IPS-11a (cell line): Measurements from ENCODE around the gene SLIT3.

ENCODE experiments used
- H3K4me3 ChIP-seq: one replicate; pipeline ENCODE4 v1.5.1; 2013; ENCODE audit warnings: low read depth, low read length, control low read depth

The SLIT3 gene

GRCh38 chr5:168976311-168976970, 324.5 kb downstream of the SLIT3 start:
- H3K4me3 ChIP-seq = no peak overlapping the region

- no peak overlapping the region for H3K4me3 ChIP-seq
Measured at GRCh38 chr5:168975331-168975730, 325.6 kb downstream of the SLIT3 start.

- no peak overlapping the region for H3K4me3 ChIP-seq
Measured at GRCh38 chr5:168974082-168974481, 326.9 kb downstream of the SLIT3 start.

GRCh38 chr5:168972731-168973130, 328.2 kb downstream of the SLIT3 start:
- H3K4me3 ChIP-seq = no peak overlapping the region

- no peak overlapping the region for H3K4me3 ChIP-seq
Measured at GRCh38 chr5:168971100-168971499, 329.8 kb downstream of the SLIT3 start.

GRCh38 chr5:168969326-168969886, 331.5 kb downstream of the SLIT3 start:
- no peak overlapping the region for H3K4me3 ChIP-seq

GRCh38 chr5:168967882-168968620, 332.9 kb downstream of the SLIT3 start:
- H3K4me3 ChIP-seq = no peak overlapping the region

- no peak overlapping the region for H3K4me3 ChIP-seq
Measured at GRCh38 chr5:168965638-168966037, 335.3 kb downstream of the SLIT3 start.

GRCh38 chr5:168964182-168964581, 336.8 kb downstream of the SLIT3 start:
- no peak overlapping the region for H3K4me3 ChIP-seq

GRCh38 chr5:168962306-168962705, 338.6 kb downstream of the SLIT3 start:
- H3K4me3 ChIP-seq = no peak overlapping the region

- H3K4me3 ChIP-seq = no peak overlapping the region
Measured at GRCh38 chr5:168961681-168962080, 339.3 kb downstream of the SLIT3 start.

GRCh38 chr5:168960497-168960896, 340.4 kb downstream of the SLIT3 start:
- no peak overlapping the region for H3K4me3 ChIP-seq

- H3K4me3 ChIP-seq = no peak overlapping the region
Measured at GRCh38 chr5:168953351-168953750, 347.6 kb downstream of the SLIT3 start.

GRCh38 chr5:168952196-168952595, 348.7 kb downstream of the SLIT3 start:
- no peak overlapping the region for H3K4me3 ChIP-seq

- H3K4me3 ChIP-seq = no peak overlapping the region
Measured at GRCh38 chr5:168951769-168952168, 349.2 kb downstream of the SLIT3 start.

GRCh38 chr5:168951356-168951755, 349.6 kb downstream of the SLIT3 start:
- H3K4me3 ChIP-seq = no peak overlapping the region

GRCh38 chr5:168950241-168950951, 350.5 kb downstream of the SLIT3 start:
- no peak overlapping the region for H3K4me3 ChIP-seq

GRCh38 chr5:168948746-168949145, 352.2 kb downstream of the SLIT3 start:
- no peak overlapping the region for H3K4me3 ChIP-seq

GRCh38 chr5:168947212-168947868, 353.6 kb downstream of the SLIT3 start:
- no peak overlapping the region for H3K4me3 ChIP-seq

GRCh38 chr5:168946363-168946762, 354.6 kb downstream of the SLIT3 start:
- H3K4me3 ChIP-seq = no peak overlapping the region

GRCh38 chr5:168944004-168944403, 356.9 kb downstream of the SLIT3 start:
- H3K4me3 ChIP-seq = no peak overlapping the region
